Skin of body (tissue), 2 donors: ENCODE results near the gene NSUN6. TPM values are rescaled to one million over a fixed set of nuclear protein-coding genes. Genes with fewer than 3 reads are reported as not detected.

Source experiments
- DNase-seq: peaks from one replicate; lab custom pipeline; 2025; lab: John Stamatoyannopoulos, UW
- total RNA-seq: library from RNA; depleted of rRNA; stranded (reverse); fragments of >200 nt; gene quantifications from one replicate; pipeline ENCODE4 v1.2.3, GENCODE V29; 2014

Gene NSUN6
- total RNA-seq, 1 donor from 2014 or later, result 23.0 TPM

DNA sequence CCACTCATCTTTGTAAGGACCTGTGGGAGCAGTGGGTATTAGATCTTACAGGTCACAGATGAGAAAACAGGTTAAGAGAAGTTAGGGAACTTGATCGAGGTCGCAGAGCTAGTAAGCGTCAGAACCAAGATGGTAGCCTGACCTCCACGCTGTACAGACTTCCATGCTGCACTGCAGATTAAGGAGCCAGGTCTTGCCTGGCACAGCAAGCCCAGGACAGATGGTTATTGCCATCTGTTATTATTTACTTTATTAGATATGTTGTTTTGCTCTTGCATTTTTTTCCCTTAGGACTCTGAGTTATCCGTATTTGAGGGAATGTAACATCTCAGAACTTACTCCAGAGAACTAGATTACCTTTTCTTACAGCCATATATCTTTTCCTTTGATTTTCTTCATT, 147.2 kb downstream of the NSUN6 start:
- no peak for DNase-seq

DNA sequence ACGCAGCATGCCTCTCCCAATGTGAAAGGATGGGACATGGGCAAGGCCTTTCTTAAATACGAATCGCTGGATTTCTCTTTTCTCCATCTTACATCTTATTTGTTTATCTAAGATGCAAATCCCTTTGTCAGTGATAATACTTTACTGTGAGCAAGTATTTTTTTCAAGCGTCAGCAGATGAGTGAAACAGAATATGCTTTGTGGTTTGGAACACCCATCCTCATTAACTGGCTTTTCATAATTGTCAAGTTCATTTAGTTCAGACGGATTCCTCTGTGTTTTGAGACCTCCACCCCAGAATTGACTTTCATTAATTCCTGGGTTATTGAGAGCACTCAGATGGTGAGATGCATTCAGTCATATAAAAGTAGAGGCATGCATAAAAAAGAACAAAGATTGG, 149.8 kb downstream of the NSUN6 start:
- no peak for DNase-seq

DNA sequence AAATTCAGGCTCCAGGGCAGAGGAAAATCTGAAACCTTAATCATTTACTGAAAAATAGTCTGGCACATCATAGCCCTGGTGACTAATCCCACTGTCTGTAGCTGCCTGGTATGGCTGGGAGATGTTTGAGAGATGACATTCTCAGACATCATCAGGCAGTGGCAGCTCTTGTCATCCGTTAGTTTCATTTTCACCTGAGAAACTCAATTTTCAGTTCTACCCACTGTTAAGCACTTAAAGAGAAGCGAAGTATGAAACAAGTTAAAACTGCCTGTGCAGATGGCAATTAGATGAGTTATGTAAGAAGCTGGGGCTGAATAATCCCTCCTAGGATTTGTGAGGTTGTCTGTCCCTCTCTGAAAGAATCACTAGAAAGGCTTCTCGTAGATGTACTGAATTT, 150.2 kb downstream of the NSUN6 start:
- DNase-seq, result no peak

DNA sequence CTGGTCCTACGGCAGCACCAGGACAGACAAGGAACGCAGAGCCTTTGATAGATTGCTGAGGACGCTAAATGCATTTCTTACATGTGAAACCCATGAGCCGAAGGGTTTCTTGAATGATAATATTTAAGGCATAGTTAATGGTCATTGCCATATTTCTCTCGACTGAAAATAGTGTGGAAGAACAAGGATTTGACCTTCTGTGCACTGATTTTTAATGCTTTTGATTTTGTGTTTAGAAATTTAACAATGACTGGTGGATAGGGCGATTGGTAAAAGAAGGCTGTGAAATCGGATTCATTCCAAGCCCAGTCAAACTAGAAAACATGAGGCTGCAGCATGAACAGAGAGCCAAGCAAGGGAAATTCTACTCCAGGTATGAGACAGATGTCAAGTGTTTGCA, 150.8 kb downstream of the NSUN6 start:
- no peak for DNase-seq

DNA sequence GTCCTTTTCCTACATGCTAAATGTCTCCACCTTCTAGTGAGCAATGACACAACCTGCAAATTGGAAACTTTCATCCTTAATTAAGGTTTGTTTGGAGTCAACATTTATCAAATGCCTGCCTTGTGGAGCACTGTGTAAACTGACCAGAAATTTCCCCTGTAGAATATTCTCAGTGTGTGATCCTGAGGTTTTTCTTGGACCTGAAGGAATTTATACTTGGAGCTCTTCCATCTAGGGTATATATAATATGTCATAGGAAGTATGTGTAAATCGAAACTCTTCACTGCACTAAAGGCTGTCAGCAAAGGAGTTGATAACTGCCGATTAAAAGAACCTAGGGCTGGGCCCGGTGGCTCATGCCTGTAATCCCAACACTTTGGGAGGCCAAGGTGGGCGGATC, 152.4 kb downstream of the NSUN6 start:
- DNase-seq, result no peak

DNA sequence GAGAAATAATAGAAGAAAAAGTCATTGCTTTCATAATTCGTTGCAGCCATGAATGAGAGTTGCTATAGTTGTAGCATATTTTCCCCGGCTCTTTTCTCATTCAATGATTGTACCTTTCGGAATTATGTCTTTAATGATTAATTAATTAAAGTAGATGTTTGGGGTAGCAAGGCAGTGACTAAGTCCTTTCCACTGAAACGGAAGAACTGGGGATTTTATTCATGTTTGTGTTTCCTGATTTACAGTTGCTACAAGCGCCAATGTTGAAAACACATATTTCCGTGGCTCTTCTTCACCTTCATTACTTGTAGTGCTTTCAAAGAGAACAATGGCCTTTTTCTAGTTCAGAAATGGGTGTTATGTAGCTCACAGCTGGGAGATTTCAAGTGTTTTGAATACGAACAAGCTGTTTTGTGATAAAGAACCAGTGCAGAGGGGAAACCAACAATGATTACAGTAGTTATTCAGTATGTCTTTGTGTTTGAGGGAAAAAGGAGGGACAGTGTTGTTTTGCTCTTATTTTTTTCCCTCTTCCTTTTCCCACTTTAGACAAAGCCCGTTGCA, 153.5 kb downstream of the NSUN6 start:
- no peak for DNase-seq

Other genes starting within 250 kb of the NSUN6 start
- gene ARL5B, start 7.8 kb upstream of the NSUN6 start, total RNA-seq, result 50.4 TPM